HG03565 (cell line): ENCODE measurements around the gene KIF16B.

Experiments used
- ATAC-seq: cut with Tn5 transposase; IDR thresholded peaks from one replicate; pipeline ENCODE4 v1.9.1; 2021; ENCODE audit warnings: mild to moderate bottlenecking, moderate library complexity; ENCODE audit not compliant: unreplicated experiment

The KIF16B gene

GRCh38 chr20:16554766-16555543, 18.3 kb downstream of the KIF16B start:
- ATAC-seq, result no peak

DNA sequence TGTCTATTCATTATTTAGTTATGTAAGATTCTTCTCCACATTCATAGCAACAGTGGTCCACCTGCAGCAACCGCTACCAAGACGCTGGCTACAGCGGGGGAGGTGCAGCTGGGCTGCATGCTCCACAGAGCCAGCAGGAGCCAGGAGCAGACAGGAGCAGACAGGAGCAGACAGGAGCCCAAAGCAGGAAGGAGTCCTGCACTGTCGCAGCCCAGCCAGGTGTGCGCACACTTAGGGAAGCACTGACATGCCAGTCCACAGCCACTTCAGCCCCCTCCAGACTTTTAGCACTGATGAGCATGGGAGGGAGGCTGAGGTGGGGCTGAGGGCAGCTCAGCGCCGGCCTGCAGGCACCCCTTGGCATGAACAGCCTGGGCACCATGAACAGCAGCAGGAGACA, 19.6 kb downstream of the KIF16B start:
- no peak for ATAC-seq

DNA sequence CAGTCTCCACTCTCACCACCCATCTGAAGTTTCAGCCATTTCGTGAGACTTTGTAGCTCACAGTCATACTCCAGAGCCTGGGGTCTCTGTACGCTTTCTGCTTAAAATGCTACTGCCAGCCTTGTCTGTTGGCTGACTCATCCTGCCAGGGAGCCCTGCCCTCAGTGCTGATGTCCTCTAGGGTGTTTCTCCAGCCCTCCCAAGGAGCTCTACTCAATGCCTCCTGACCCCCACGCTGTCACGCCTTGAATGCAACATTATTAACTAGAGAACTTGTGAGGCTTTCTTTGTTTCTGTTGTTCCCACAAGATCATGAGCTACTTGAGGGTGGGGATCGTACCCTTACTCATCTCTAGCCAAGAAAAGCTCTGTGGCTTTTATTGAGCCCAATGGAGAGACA, 20.1 kb downstream of the KIF16B start:
- no peak for ATAC-seq

DNA sequence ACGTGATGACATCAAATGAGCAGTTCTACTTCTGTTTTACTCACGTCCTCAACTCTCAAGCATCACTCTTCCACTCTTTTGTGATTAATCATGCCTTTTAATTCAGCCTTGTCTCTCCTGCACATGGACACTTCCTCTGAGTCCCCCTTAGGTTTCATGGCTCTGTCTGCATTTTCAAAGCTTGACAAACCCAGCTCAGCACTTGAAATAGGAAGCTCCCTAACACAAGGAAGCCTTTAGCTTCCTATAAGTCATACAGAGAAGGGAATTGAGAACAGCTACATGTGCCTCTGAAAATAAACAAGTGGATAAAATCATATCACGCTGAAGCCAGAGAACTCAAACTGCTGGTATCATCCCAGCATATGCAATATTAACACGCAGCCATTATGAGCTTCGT, 21.2 kb downstream of the KIF16B start:
- no peak for ATAC-seq

DNA sequence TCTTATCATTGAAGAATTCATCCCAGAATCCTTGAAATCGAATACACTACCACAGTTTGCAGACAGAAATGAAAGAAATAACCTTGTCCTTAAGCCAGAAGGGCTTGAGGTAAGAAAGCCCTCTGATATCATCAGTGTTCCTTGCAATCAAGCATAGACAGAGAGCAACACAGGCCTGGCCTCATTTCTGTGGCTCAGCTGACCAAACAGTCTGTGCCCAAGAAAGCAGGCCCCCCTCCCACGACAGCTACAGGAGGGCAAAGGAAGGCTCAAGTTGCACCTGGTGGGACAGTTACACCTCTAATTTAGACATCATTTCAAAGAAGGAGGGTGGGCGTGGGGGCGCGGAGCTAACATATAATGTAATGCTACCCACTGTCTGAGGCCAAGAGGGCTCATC, 21.6 kb downstream of the KIF16B start:
- no peak for ATAC-seq

GRCh38 chr20:16548068-16548672, 25.1 kb downstream of the KIF16B start:
- no peak for ATAC-seq

GRCh38 chr20:16544949-16545348, 28.3 kb downstream of the KIF16B start:
- no peak for ATAC-seq

GRCh38 chr20:16542477-16542876, 30.8 kb downstream of the KIF16B start:
- no peak for ATAC-seq

- no peak for ATAC-seq
Observed at GRCh38 chr20:16541878-16542277, 31.4 kb downstream of the KIF16B start.

- no peak for ATAC-seq
Observed at GRCh38 chr20:16541226-16541625, 32.0 kb downstream of the KIF16B start.

DNA sequence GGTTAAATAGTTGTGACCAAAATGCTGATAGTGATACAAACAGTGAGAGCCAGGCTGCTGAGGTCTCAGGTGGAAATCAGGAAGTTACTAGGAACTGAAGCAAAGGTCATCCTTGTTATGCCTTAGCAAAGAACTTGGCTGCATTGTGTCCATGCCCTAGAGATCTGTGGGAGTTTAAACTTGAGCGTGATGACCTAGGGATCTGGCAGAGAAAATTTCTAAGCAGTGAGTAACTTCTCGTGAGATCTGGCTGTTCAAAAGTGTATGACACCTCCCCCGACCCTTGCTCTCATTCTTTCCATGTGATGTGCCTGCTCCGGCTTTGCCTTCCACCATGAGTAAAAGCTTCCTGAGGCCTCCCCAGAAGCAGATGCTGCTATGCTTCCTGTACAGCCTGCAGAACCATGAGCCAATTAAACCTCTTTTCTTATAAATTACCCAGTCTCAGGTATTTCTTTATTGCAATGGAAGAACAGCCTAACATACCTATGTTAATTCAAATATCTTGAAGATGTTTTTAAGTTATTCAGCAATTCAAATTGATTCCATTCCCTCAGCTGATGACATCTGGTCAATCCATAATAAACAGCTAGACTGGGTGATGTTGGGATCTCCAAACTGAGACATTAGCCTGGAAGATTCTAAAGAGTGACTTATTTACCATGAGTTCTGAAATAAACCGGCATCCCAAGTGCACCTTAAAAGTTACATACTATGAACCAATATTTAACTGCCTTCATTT, 33.8 kb downstream of the KIF16B start:
- no peak for ATAC-seq

- no peak for ATAC-seq
Observed at GRCh38 chr20:16538779-16539178, 34.5 kb downstream of the KIF16B start.

- ATAC-seq, result no peak
Observed at GRCh38 chr20:16537918-16538317, 35.3 kb downstream of the KIF16B start.

- no peak for ATAC-seq
Observed at GRCh38 chr20:16537025-16537665, 36.1 kb downstream of the KIF16B start.

DNA sequence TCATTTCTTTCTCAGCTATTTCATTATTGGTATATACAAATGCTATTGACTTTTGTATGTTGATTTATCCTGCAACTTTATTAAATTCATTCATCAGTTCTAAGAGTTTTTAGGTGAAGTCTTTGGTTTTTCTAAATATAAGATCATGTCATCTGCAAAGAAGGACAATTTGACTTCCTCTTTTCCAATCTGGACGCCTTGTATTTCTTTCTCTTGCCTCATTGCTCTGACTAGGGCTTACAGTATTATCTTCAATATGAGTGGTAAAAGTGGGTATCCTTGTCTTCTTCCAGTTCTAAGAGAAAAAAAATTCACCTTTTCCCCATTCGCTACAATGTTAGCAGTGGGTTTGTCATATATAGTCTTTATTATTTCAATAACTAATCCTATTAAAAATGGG, 38.0 kb downstream of the KIF16B start:
- ATAC-seq, result no peak

GRCh38 chr20:16533502-16533901, 39.7 kb downstream of the KIF16B start:
- no peak for ATAC-seq

GRCh38 chr20:16531485-16531884, 41.8 kb downstream of the KIF16B start:
- no peak for ATAC-seq

DNA sequence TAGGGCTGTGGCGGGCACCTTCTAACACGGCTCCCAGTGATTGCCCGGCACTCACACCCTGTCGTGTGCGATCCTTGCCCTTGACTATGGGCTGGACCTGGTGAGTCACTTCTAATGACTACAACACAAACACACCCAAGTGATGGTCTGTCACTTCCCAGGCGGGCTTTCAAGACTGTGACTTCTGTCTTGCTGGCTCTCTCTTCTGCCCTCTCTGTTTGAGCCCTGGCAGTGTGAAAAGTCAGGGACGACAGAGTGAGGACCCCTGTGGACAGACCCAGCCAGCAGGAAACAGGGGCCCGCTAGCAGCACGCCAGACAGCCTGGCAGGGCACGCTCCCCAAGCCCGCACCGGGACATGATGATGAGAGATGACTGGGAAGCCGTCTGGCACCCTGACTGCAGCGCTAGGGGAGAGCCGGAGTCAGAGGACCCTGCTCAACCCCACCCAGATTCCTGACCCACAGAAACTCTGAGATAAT, 43.0 kb downstream of the KIF16B start:
- ATAC-seq, result no peak

GRCh38 chr20:16528078-16528477, 45.2 kb downstream of the KIF16B start:
- no peak for ATAC-seq

- ATAC-seq, result no peak
Observed at GRCh38 chr20:16527438-16527837, 45.8 kb downstream of the KIF16B start.
